ENCODE data around the gene ZXDC.
A peak's percentile ranks its signal among the peaks of the same experiment; 100 is the strongest.

ZXDC gene

DNA sequence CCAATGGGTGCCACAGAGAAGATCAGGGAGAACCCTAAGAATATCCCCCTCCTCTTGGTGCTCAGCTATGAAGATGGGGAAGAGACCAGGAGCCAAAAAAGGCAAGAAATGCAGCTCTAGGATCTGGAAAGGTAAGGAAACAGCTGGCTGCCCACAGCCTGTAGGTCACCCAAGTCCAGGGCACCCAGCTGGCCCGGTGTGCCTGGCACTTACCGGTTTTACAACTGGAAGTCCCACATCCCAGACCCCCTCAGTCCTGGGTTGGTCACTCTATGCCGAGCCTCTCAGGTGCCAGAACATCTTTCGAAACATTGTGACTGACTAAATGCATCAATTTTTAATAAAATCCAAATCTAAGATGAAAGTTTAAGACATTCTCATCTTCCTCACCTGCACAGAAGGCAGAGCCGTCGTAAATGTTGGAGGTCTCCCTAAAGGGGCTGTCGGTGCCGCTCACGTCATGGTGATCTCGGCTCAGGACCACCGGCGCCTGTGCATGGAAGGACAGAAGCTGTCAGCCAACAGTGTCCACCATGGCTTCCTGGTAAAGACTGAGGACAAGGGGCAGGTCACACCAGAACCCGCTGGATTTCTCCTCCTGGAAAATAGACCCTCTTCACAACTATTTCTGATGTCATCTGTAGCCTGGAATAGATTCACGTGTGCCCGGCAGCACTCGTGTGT lies 13.3 kb upstream of the ZXDC start:
- no peak for DNase-seq

DNA sequence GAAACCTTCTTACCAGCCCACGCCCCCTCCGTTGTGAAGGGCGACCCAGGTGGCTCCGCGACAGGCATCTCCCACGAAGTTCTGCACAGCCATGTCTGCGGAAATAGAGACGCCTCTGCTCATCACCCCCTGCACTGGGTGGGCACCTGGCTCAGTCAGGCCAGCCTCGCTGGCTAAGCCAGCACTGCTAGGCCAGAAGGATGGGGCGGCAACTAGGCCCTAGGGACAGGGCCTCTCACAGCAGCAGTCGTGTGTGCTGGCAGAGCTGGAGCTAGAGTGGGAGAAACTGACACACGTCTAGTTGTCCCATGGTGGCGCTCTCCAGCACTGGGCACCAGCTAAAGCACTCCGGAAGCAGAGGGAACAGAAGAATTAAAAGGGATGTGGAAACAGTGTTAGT lies 12.5 kb upstream of the ZXDC start:
- DNase-seq: no peak

DNA sequence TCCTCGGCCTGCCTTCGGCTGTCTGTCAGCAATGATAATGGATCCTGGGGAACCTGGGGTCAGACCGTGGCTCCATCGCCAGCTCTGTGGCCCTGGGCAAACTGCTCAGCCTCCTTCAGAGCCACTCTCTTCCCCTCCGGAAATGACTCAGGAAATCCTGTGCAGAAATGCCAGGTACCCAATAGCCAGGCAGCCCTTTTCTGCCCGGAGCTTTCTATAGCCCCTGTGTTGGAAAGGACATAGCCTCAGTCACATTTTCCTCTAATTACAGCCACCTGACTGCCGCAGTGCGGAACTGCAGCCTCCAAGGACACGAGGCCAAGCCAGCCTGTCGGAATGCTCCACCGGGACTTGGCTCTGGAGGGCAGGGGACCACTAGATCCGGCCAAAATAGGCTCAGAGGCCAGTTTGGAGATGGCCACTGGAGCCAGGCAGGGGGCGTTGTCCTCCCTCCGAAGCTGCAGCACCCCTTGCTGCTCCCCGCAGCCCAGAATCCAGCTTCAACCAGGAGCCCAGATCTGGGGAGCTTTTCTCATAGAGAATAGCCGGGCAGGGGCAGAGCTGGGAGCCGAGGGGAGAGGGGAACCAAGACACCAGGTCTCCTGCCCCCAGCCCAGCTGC lies 11.6 kb upstream of the ZXDC start:
- DNase-seq: peak; percentile 47

DNA sequence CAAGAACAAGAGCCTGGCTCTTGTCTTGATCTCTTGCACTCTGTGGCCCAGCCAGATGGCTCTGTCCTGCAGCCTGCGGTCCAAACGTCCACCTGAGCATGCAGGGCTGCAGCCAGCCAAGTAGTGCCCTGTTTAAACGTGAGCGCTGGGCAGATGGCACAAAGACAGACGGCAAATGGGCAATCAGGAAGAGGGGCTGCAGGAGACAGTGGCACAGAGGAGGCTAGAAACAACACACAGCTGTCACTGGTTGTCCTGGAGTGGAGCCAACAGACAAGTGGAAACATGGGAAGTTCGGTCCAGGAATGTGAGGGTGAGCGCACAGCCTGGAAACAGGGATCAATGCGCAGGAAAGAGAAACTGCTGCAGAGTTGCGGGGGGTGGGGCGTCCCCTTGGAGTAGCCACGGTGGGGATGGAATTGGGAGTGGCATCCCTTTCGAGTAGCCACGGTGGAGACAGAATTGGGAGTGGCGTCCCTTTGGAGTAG lies 10.7 kb upstream of the ZXDC start:
- DNase-seq: no peak

DNA sequence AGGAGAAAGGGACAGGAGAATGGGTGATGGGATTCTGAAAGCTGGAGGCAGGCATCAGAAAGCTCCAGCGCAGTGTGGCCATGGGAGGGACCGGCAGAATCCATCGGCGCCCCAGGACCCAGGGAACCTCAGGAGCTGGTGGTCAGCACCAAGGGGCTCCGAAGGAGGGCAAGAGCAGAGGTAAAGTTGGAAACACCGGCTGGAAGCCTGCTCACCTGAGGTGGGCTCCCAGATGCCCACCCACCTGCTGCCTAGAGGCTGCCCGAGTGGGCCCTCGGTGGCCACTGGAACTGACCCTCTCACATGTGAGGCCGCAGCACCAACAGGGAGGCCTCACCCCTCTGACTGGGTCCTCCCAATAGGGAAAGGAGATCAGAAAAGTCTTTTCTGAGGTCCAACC lies 10.3 kb upstream of the ZXDC start:
- no peak for DNase-seq

DNA sequence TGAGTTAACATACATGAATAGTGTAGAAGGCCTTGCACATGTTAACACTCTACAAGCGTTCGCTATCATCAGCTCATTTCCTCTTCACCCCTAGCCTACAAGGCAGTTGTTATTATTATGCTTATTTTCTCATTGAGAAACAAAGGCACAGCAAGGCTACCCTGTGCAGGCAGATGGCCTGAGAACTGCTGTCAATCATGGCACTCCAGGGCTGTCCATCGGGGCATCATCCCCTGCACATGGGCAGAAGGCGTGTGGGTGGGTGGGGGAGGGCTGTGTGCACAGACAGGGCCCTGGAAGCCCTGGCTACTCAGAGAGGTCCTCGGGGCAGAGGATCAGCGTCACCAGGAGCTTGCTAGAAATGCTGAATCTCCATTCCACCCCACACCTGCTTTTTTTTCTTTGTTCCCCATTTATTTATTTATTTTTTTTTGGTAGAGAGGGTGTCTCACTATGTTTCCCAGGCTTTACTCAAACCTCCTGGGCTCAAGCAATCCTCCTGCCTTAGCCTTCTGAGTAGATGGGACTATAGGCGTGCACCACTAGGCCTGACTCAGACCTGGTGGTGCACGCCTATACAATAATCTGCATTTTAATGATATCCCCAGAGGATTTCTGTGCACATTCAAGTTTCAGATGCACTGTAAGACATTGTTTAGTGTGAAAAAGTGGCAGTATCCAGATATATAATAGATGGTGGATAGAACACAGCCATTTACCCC lies 9.6 kb upstream of the ZXDC start:
- no peak for DNase-seq

DNA sequence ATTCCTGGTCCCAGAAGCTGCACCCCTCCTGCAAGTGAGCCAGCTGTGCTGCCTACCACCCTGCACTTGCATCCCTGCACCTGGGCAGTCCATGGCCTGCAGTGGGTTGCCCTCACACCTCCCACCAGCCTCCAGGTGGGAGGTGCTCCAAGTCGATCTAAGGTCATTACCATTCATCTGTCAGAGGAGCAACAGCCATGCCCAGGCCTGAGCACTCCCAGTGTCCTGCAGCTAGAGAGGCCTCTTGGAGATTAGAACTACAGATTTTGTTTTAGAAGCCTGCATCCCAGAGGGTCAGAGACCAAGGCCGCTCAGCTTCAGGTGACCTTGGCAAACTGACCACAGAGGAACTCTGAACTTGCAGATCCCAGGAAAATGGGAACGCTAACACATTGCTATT lies 9.0 kb upstream of the ZXDC start:
- DNase-seq: no peak

DNA sequence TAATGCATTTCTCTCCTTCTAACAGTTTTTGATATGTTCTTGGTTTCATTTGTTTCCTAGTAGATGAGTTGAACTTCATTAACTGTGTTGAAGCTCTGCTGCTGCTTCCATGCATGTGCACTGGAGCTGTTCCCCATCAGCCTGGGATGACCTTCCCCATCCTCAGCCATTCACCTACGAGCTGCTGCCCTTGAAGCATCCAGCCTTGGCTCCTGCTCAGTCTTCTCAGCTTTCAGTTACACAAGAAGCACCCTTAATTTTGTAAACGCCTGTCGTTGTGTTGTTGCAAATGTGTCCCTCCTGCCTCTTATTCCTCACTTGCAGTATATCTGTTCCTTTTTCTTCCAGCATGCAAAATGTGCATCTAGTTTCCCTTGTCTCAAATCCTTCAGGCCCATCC lies 8.5 kb upstream of the ZXDC start:
- DNase-seq: no peak

DNA sequence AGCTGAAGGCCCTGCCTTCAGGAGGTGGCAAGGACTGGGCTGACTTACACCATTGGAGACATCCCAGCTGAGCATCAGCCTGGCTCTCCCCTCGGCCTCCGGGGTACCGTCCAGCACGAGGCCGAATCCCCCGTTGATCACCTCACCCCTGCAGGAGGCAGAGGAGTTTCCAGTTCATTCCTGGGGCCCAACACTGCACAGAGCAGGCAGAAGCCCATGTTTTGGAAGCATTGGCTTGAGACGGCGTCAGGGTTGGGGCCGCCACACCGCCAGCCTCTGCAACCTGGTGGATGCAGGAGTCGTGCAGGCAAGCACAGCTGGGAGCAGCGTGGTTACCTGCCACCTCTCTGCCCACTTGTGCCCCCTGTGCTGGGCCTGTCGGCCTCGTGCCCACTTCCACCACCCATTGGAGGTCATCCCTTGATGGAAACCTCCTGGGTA lies 7.7 kb upstream of the ZXDC start:
- no peak for DNase-seq

DNA sequence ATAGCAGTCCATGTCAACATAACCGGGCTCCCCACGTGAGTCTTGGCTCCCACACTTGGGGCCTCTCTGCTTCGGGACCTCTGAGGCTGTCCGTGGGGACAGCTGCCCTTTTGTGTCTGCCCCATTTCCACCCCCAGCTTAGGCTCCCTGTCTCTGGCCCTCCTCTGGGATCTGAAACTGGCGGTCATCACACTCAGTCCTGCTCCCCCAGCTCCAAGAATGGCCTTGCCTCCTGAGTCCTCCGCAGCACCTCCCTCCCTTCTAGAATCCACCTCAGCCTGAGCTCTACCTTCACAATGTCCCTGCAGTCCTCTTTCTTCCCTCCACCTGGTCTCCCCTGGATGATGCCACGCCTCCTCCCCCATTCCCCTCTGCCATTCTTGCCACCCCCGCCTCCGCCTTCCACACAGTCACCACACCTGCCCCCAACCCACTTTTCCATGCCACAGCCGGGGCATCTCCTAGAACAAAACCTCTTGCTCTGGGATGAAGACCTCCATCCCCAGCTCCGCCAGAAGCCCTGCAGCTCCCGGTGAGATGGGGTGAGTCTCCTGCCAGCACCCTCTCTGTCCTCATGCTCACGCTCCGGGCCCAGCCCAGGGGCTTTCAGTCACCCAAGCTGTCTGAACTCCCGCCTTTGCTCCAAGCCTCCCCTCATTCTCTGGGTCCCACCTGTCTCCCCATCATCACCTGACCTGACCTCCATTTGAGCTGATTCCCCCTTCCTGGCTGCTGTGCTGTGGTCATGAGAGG lies 7.0 kb upstream of the ZXDC start:
- DNase-seq: no peak

DNA sequence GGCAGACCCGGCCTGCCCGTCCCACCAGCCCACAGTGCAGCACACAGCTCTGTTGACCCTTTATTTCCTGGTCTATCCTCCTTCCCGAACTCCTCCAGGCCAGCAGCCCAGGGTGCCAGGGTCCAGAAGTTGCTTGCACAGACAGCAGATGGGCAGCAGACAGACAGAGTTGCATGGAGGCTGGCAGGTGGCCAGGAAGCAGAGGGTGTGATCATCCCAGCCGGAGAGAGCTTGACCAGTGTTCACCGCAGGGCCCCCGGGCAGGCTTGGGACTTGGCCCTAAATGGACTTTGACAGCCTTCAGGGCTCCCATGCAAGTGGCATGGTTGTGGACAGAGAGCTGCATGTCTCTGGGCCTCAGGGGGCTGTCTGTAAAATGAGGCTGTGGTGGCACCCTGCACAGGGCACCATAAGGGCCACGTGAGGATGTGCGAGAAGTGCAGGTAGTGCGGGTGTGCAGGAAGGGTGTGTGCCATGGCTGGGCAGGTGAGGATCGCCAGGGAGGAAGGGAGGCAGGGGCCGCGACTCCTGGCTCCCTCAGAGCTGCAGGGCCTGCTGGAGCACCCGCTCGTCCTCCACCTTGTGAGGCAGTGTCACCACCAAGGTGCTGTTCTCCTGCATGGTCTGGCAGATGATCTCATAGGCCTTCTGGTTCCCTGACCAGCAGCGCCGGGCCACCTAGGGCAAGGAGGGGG lies 6.3 kb upstream of the ZXDC start:
- no peak for DNase-seq

DNA sequence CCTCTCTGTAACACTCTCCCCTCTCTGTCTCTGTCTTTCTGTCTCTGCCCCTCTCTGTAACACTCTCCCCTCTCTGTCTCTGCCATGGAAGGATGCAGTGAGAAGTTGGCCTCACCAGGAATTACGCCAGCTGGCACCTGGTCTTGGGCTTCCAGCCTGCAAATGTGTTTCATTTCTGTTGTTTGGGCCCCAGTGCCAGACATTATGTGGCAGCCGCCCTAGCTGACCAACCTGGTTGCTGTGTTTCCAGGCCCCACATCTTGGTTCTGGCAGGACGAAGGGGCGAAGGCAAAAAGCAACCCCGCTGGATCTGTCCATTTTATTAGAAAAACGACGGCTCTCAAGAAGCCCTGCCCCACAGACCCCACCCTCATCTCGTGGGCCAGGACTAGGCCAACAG lies 5.2 kb upstream of the ZXDC start:
- no peak for DNase-seq

DNA sequence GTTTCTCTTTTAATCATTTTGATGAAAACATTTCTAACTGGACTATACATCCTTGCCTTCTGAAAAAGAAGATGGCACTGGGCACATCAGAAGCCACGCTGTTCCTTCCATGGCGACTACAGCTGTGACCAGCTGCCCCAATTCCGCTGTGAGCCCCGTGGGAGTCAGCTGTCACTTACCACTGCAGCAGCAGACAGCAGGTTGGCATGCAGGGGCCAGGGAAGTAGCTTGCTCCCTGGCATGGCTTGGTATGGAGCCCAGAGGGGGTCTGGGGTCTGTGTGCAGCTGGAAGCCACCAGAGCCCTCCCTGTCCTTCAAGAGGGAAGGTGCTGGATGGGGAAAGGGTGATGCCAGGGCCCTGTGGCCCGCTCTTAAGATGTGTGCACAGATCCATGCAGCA lies 4.5 kb upstream of the ZXDC start:
- no peak for DNase-seq

DNA sequence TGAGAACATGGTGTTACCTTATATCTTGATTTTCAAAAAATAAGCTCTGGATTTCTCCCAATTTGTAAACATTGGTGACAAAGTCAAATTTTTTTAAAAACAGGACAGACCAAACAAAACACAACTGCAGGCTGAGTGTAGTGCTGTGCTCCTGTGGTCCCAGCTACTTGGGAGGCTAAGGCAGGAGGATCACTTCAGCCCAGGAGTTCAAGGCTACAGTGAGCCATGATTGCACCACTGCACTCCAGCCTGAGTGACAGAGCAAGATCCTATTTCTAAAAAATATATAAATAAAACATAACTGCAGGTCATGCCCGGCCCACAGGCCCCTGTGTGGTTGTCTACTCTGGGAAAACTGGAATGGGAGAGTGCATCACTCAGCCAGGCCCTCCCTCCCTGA lies 4.0 kb upstream of the ZXDC start:
- DNase-seq: no peak

DNA sequence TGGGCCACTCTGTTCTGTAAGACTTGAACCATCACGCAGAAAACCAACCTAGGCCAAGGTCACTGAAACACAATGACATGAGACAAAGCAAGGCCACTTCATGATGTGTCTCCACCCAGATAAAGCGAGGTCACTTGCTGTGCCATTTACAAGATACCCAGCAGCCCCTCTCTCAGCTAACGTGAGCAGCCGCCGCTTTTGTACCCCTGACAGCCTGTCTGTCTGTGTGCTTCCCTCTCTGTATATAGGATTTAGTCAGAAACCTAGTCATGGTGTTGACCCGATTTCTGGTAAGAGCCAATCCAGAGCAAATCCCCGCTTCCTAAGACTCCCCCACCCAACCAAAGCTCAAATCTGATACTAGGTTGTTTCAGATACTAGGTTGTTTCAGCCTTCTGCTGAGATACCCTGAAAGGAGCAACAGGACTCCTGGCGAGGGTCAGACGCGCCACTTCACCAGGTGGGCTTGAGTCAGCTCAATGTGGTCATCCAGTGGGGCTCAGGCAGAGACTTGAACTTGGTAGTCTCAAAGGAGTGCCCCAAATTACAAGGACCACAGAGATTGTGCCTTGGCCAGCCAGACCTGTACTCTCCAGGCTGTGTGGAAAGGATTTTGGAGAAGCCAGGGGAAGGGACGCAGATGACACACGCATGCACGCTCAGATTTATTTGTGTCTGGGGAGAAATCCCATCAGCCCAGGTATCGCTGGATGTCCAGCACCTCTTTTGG lies 3.1 kb upstream of the ZXDC start:
- no peak for DNase-seq

DNA sequence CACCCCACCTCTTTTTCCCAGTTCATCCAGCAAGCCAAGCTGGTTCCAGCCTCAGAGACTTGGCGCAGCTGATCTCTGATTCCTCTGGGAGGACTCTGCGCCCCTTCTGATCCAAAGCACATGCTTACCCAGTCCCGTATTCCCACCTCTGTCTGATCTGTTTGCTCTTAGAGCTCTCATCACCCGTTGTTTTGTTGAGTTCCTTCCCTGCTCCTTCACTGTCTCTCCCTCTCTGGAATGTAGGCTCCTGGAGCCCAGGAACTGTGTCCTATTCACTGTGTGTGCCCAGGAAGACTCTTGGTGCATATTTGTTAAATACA lies 1.3 kb upstream of the ZXDC start:
- no peak for DNase-seq

DNA sequence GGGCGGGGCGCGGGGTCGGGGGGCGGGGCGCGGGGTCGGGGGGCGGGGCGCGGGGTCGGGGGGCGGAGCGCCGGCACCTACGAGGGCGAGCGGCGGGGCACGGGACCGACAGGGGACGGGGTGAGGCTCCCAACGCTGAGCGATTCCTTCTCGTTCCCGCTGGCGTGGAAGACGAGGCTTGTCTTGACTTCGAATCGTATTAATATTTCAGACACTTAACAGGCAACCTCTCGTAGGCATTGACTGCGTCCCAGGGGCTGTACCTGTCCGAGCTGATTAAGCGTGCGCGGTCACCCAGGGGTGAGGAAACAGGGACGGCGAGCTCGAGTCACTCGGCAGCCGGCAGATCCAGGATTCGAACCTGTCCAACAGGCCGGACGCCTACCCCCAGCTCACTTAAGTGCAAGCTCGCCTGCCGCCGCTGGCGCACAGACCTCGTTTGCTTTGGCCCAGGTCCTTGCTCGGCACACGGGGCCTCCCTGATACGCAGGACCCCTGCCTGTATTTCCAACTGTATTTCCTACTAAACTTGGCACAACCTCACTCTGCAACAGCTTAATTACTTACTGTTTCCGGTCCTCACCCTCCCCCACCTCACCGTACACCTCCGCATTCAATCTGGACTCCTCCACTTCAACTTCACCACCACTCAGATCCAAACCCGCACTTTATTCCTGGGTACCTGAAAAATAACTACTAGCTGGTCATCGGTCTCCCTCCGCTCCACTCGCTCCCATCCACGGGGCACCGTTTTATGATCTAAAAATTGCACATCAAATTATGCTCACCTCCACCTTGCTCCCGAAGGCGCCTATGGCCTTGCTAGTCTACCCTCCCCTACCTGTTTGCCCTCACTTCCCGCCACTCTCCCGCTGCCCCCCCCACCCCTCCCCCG lies 722 bp upstream of the ZXDC start:
- DNase-seq: no peak

DNA sequence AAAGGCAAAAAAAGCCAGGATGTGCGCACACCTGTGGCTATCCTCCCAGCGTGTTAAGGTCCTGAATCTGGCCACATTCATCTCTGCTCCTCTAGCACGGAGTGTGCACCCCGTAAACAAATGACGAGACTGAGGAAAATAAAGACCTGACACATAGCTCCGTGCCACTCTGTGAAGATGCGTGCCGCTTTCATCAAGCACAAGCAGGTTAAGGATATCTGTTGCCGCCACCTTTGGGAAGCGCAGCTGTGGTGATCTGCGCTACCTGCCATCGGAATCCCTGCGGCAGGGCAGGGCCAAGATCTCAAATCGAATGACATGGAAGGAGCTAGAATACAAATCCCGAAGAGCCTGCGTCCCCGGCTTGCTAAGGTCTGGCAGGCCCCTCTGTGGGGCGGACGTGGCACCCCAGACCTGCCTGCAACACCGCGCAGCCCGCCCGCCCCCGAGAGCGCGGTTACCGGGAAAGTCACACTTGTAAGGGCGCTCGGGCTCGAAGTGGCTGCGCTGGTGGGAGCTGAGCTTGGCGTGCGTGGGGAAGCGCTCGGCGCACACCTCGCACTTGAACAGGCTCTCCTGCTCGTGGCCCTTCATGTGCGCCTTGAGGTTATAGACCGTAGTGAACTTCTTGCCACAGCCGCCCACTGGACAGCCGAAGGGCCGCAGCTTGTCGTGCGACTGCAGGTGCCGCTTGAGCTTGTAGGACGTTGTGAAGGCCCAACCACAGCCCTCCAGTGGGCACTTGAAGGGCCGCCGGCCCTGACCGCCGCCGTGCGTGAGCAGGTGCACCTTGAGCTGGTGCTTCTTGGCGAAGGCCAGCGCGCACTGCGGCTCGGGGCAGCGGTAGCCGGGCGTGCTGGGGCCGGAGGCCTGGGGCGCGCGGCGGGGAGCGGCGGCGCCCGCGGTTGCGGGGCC lies 936 bp downstream of the ZXDC start:
- peak; percentile 35 for DNase-seq

DNA sequence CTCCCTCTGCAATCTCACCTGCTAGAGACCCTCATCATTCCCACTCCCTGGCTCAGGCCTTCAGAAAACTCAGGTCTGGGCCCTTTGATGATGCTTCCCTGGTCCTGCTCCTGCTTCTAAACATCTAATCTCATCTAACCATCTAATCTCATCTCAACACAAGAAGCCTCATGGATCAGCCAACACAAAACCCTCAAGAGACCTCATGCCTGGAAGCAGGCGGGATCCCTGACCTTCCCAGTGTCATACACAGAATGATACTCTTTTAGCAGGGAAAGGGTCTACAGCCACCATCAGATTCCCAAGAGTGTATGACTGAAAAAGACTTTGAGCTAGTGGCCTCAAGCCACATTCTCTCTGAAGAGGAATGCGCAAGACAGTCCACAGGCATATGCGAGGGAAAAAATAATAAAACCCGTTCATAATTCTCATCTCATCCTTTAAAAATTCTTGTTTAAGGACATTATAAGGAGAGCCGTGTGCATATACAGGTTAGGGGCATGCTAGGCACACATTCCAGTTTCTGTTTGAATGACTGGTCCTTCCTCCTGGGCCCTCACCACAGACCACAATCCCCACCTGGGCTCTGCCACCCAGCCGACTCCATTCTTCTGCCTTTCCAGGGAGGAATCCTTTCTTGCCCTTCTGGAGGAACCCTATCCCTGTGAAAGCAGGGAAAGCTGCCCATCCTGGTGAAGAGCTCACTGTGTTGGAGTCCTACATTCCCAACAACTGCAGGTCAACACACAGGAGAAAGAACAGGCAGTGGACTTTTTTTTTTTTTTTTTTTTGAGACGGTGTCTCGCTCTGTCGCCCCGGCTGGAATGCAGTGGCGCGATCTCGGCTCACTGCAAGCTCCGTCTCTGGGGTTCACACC lies 2.2 kb downstream of the ZXDC start:
- DNase-seq: peak; percentile 33
